NCI-H2107 treated with DMSO at 0.1 percent for 48 hours (cell line): ENCODE data around the gene GNPTG.

Source experiments
- DNase-seq: peaks from one replicate; lab custom pipeline; 2025; ENCODE audit not compliant: unreplicated experiment; lab: John Stamatoyannopoulos, UW

GNPTG gene

DNA sequence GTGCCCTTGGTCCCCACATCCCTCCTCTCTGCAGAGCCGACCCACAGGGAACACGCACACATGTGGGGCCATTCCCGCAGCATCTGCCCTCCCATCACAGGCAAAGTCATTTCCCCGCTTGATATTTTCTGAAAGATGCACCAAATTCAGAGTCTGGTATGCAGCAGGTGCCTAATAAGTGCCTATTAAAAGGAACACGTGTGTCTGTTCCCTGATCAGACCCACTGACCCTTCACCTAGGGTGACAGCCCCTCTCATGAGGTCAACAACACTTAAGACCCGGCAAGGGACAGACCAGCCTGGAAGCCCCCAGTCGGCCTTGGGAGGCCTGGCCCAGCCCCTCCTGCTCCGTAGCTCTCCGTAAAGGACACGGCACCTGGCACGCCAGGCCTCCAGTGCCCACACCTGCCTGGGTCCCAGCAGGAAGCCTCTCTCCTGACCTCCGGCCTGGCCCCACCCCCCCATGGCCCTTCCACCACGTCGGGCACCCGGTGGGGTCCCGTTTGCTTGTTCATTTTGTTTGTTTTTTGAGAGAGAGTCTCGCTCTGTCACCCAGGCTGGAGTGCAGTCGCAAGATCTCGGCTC lies 42.7 kb downstream of the GNPTG start:
- DNase-seq, result no peak

DNA sequence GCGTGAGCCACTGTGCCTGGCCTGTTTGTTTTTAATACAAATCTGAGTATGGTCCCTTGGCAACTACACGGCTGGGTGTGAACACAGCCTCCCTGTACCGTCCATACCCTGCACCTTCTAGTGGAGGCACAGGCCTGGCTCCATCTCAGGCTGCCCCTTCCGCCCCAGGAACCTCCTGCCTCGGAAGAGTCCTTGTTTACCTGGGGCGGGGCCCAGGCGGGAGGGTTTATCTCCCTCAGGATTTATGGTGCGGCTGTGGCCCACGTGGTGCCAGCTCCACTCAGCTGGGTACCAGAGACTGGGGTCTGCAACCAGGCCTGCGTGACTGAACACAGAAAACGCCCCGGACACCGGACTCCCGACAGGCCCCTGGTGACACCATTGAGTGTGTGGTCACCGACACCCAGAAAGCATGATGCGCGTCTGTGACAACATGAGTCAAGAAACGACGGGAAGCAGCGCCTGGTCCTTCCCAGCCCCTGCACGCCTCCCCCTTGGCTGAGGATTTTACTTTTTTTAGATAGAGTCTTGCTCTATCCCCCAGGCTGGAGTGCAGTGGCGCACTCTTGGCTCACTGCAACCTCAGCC lies 43.8 kb downstream of the GNPTG start:
- no peak for DNase-seq

DNA sequence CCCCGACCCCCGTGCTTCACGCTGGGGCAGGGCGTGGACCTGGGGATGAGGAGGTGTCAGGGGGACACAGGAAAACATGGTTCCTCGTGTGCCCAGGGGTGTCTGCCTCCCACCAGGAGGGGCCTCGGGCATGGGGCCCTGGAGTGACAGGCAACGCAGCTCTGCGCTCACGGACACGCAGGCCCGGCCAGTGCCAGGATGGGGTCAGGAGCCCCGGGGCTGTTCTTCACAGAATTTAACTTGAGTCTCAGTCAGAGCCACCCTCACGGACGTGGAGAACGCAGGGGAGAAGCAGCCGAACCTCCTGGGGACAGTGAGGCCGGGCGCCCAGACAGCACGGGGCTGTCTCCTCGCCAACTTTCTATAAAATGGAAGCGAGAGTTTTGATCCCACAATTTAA lies 46.0 kb downstream of the GNPTG start:
- DNase-seq, result no peak

DNA sequence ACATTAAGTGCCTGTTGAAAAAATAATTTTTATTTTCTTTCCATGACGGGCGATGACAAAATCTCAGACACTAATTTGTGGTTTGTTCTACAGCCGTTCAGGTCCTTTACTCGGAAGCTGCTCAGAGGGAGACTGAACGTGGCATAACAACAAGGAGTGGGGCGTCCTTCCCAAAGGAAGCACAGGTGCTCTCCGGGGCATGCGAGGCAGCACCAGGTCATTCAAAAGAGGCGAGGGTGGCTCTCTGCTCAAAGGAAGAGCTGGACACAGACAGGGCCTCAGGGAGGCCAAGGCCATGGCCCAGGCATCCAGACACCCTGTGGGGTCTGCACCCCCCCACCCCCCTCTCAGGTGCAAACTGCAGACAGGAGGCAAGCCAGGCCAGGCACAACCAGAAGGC lies 46.6 kb downstream of the GNPTG start:
- DNase-seq, result no peak

DNA sequence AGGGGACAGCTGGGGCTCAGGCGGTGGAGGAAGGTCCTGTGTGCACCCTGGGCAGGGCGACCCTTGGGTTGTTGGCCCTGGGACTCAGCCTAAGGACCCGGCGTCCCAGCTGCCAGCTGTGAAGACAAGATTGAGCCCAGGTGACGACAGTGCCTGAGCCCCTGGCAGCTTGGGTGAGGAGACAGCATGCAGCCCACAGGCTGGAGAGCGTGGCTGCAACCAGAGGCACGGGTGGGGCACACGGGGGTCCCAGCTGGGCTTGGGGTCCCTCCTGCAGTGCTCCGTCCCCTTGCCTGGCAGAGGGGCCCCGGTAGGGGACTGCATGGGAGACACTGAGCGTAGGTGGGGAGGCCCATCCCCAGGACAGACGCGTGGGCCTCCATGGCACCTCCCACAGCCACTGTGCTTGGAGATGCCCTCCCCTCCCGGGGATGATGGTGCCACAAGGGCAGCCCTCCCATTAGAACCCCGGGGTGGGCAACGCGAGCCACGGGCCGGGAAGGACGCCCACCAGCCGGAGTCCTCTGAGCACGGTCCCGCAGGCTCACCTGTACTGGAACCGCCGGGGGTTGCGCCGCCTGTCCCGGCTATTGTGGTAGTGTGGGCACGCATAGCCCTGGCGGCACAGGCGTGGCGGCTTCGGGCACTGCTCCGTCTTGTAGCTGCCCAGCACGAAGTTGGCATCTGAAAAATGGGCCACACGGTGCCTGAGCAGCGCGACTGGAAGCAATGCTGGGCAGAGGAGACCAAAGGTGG lies 47.3 kb downstream of the GNPTG start:
- no peak for DNase-seq

DNA sequence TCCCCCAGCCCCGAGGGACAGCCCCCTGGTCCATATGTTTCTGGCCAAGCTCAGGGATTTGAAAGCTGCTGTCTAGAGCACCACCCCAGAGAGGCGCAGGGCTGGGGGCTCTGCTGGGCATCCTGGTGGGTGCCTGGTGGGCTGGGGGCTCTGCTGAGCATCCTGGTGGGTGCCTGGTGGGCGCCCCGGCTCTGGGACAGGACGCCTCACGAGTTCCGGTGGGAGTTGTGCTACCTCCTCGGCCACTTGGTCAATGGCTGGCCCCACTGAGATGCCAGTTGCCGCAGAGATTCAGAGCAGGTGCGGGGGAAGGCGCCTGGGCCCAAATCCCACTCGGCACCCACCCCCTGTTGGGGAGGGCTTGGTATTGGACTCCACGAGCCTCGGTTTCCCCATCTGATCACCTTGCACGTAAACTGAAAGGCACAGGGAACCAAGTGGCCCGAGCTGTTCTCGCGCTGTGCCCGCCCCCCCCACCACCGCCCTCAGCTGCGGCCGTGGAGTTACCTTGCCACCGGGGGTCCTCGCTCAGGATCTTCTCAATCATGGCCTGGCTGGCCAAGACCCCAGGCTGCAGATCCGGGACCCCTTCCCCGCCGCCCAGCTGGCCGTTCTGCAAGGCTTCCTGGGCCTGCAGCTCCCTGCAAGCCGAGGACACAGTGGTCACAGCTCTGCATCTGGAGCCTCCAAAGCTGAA lies 49.5 kb downstream of the GNPTG start:
- no peak for DNase-seq

DNA sequence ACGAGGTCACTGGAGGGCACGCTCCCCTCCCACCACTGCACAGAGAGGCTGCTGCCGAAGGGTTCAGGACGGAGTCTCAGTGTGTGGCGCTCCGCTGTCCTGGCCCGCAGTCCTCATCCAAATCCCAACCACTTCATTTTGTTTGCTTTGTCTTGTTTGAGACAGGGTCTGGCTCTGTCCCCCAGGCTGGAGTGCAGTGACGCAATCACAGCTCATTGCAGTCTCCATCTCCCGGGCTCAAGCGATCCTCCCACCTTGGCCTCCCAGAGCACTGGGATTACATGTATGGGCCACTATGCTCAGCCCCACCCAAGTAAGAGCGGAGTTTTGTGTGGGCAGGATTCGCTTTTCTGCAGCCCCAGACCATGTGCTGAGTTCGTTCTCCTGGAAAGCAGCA lies 50.0 kb downstream of the GNPTG start:
- DNase-seq, result no peak

DNA sequence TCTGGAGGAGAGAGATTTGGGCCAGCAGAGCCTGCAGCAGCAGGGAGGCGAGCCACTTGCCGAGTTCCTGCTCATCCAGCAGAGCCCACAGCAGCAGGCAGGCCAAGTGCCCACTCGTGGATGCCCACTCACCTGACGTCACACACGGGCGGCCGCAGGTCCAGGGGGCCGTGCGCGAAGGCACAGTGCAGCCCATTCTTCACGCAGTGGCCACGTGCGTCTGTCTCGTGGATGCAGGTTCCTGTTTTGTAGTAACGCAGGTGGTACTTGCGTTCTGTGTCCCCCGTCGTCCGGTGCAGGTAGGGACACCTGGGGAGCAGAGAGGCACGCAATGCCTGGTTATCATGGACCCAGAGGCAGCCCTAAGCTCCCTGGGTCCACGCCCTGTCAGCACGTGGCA lies 51.3 kb downstream of the GNPTG start:
- no peak for DNase-seq

DNA sequence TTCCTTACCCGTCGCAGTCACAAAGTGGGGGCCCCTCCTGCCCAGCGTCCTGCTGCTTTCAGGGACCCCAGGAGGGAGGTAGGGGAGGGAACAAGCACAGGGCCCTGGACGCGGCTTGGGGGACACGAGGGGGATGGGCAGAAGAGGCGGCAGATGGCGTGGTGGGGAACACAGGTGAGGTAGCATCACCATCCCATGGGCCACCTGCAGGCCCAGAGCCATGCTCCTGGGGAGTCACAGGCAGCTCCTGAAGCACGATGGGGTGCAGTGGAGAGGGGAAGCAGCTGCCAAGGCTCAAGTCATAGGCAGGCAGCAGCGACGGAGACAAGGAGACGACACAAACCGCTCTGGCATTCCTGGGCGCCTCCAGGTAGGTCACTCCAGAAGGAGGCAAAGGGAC lies 52.0 kb downstream of the GNPTG start:
- no peak for DNase-seq

DNA sequence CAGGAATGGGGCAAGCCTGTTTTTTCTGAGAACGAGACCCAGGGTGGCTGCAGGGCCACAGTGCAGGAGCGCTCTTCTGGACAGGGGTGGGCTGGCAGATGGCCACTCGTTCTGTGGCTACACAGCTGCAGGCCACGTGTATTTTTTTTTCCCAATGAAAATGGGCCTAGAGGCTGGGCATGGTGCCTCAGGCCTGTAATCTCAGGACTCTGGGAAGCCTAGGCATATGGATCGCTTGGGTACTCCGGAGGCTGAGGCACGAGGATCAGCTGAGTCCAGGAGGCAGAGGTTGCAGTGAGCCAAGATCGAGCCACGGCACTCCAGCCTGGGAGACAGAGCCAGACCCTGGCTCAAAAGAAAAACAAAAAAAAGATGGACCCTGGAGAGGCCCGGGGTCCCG lies 56.0 kb downstream of the GNPTG start:
- no peak for DNase-seq

DNA sequence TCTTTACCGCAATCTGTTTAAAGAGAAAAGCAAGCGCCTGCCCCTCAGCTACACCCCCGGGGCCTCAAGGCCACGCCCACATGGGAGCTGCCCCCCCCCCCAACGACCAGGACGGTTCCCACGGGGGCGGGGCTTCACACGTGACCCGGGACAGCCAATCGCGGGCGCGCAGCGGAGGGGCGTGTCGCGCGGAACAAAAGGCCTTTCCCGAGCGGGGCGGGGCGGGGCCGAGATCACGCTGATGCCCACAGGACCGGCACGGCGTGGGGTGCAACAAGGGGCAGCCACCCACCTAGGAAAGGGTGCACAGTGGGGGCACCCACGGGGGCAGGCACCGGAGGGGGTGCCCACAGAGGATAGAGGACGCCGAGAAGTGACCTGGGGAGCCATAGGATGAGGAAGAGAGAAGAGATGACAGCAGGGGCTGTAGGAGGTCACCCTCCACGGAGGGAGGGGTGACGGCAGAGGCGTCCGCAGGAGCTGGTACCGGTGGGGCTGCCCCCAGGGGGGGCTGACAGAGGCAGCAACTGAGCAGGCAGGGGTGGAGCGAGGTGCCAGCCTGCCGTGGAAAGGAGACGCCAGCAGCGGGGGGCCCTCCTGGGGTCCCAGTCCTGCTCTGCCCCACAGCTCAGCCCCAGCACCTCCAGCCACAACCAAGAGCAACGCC lies 56.6 kb downstream of the GNPTG start:
- peak; percentile 65 for DNase-seq

DNA sequence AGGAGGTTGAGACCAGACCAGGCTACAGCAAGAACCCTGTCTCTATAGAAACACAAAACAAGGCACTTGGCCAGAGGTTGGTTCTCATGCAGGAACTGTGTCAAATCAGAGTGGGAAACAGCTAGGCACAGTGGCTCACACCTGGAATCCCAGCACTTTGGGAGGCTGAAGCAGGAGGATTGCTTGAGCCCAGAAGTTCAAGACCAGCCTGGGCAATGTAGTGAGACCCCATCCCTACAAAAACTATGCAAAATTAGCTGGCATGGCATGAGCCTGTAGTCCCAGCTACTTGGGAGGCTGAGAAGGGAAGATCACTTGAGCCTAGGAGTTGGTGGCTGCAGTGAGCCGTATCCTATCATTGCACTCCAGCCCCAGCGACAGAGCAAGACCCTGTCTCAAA lies 61.1 kb downstream of the GNPTG start:
- DNase-seq, result no peak
